HG03135 (cell line): Measurements from ENCODE around the gene MYBL2.
"Not testable (repeated sequence)": the region's sequence is repeated elsewhere in the genome, so short reads cannot be mapped to it uniquely, and the experiment has no call there.

ENCODE experiments used
- ATAC-seq: cut with Tn5 transposase; IDR thresholded peaks from one replicate; pipeline ENCODE4 v1.9.1; 2021; ENCODE audit warnings: mild to moderate bottlenecking, moderate library complexity; ENCODE audit not compliant: unreplicated experiment

MYBL2 gene

GRCh38 chr20:43749734-43750294 is 82.9 kb downstream of the MYBL2 start:
- no peak for ATAC-seq

GRCh38 chr20:43750774-43751166 is 83.9 kb downstream of the MYBL2 start:
- no peak for ATAC-seq

GRCh38 chr20:43751167-43752050 is 84.5 kb downstream of the MYBL2 start:
- ATAC-seq = peak; percentile 73

GRCh38 chr20:43752051-43752360 is 85.1 kb downstream of the MYBL2 start:
- no peak for ATAC-seq

- ATAC-seq = no peak
Measured at GRCh38 chr20:43752561-43753301, 85.8 kb downstream of the MYBL2 start.

GRCh38 chr20:43755390-43755789 is 88.5 kb downstream of the MYBL2 start:
- ATAC-seq = no peak

GRCh38 chr20:43755851-43756250 is 88.9 kb downstream of the MYBL2 start:
- no peak for ATAC-seq

- not testable (repeated sequence) for ATAC-seq
Measured at GRCh38 chr20:43757888-43758287, 91.0 kb downstream of the MYBL2 start.

- ATAC-seq = no peak
Measured at GRCh38 chr20:43761386-43762340, 94.7 kb downstream of the MYBL2 start.

- no peak for ATAC-seq
Measured at GRCh38 chr20:43762911-43763310, 96.0 kb downstream of the MYBL2 start.

- ATAC-seq = no peak
Measured at GRCh38 chr20:43765916-43766315, 99.0 kb downstream of the MYBL2 start.
